Ovary (tissue), 3 donors: Measurements from ENCODE around the gene MAP7D1.

Experiments used
- CTCF ChIP-seq, 3 donors: fragments of 450-650 bp in 2 of 3; fragments of 200-600 bp in 1 of 3; IDR thresholded peaks; one replicate each; pipeline versions ENCODE4 v1.5.1 to v1.8.0; 2016 to 2022; ENCODE audit warnings: antibody characterized with exemption in 3 of 3, mild to moderate bottlenecking in 1 of 3
- POLR2A ChIP-seq: fragments of 450-650 bp; IDR thresholded peaks from one replicate; pipeline ENCODE4 v1.6.1; 2017; ENCODE audit warnings: antibody characterized with exemption, mild to moderate bottlenecking, moderate library complexity
- donor health status: DM: no; HTN: no; CAD: no.

- no peak for TF ChIP-seq POLR2A
- TF ChIP-seq CTCF (IDR thresholded peaks at IDR 0.05), result no peak
Measured at GRCh38 chr1:36157115-36157903, 1.3 kb downstream of the MAP7D1 start.
